Measurements from ENCODE around the gene NFKBIB.
"Not testable (repeated sequence)": the region's sequence is repeated elsewhere in the genome, so short reads cannot be mapped to it uniquely, and the experiment has no call there.

NFKBIB gene

GRCh38 chr19:38875656-38876395, 23.9 kb upstream of the NFKBIB start:
- DNase-seq = no peak

- DNase-seq = peak; percentile 64 to 65
Measured at GRCh38 chr19:38877781-38878574, 21.8 kb upstream of the NFKBIB start, which contains the start of gene RINL. Gene RINL (minus strand): TSS chr19:38878275. CDS start chr19:38876742, 1,533 bp downstream.

GRCh38 chr19:38878575-38879399, 21.0 kb upstream of the NFKBIB start:
- DNase-seq = no peak

- DNase-seq = no peak
Measured at GRCh38 chr19:38879400-38879751, 20.4 kb upstream of the NFKBIB start.

GRCh38 chr19:38880076-38880881, 19.5 kb upstream of the NFKBIB start:
- DNase-seq = no peak

GRCh38 chr19:38880882-38881609, 18.7 kb upstream of the NFKBIB start:
- DNase-seq = no peak

- DNase-seq = no peak
Measured at GRCh38 chr19:38883286-38883685, 16.5 kb upstream of the NFKBIB start.

GRCh38 chr19:38884691-38885090, 15.1 kb upstream of the NFKBIB start:
- DNase-seq = not testable (repeated sequence)

GRCh38 chr19:38888876-38889275, 10.9 kb upstream of the NFKBIB start:
- no peak for DNase-seq

GRCh38 chr19:38889803-38890202, 10.0 kb upstream of the NFKBIB start:
- no peak for DNase-seq

- DNase-seq = no peak
Measured at GRCh38 chr19:38890686-38891085, 9.1 kb upstream of the NFKBIB start.

GRCh38 chr19:38891771-38892170, 8.0 kb upstream of the NFKBIB start:
- no peak for DNase-seq

- DNase-seq = no peak
Measured at GRCh38 chr19:38892841-38893240, 6.9 kb upstream of the NFKBIB start.

- DNase-seq = no peak
Measured at GRCh38 chr19:38893341-38893771, 6.4 kb upstream of the NFKBIB start.

- no peak for DNase-seq
Measured at GRCh38 chr19:38894968-38895367, 4.8 kb upstream of the NFKBIB start.

- DNase-seq = no peak
Measured at GRCh38 chr19:38898788-38899446, 852 bp upstream of the NFKBIB start.

- DNase-seq = no peak
Measured at GRCh38 chr19:38900202-38900629, 447 bp downstream of the NFKBIB start.

GRCh38 chr19:38900743-38901190, 998 bp downstream of the NFKBIB start:
- DNase-seq = no peak

- DNase-seq = no peak
Measured at GRCh38 chr19:38901683-38902082, 1.9 kb downstream of the NFKBIB start.

- no peak for DNase-seq
Measured at GRCh38 chr19:38904581-38905539, 5.1 kb downstream of the NFKBIB start.

Measured in stimulated activated CD4-positive, alpha-beta T cell treated with anti-CD3 and anti-CD28 coated beads, Interleukin-4, amount 100 ng/mL, for 4 hours (primary cell).